NCI-H446 (cell line): ENCODE results near the gene PATE2.

Experiments used
- DNase-seq, 2 experiments: peaks; one replicate each; lab custom pipeline; 2025; lab: John Stamatoyannopoulos, UW

PATE2 gene

GRCh38 chr11:125778728-125779127 lies at the start of gene PATE2:
PATE2 (minus strand) TSS chr11:125778828; CDS start chr11:125778773, 55 bp downstream.
- DNase-seq: no peak

GRCh38 chr11:125807909-125808308 lies 29.3 kb upstream of the PATE2 start:
- peak; percentile 7 to 58 for DNase-seq

GRCh38 chr11:125802387-125802786 lies 23.8 kb upstream of the PATE2 start:
- no peak for DNase-seq

GRCh38 chr11:125799808-125800207 lies 21.2 kb upstream of the PATE2 start:
- no peak for DNase-seq

GRCh38 chr11:125797641-125798040 lies 19.0 kb upstream of the PATE2 start:
- no peak for DNase-seq

- DNase-seq: no peak
Measured at GRCh38 chr11:125790825-125791224, 12.2 kb upstream of the PATE2 start.

- DNase-seq: no peak
Measured at GRCh38 chr11:125787827-125788226, 9.2 kb upstream of the PATE2 start, which contains the start of gene PATE3. PATE3 (plus strand) TSS chr11:125788127; CDS start chr11:125788152, 25 bp downstream.

GRCh38 chr11:125784678-125785077 lies 6.0 kb upstream of the PATE2 start:
- no peak for DNase-seq

GRCh38 chr11:125777309-125777708 lies 1.3 kb downstream of the PATE2 start:
- DNase-seq: no peak

GRCh38 chr11:125773516-125773915 lies 5.1 kb downstream of the PATE2 start:
- no peak for DNase-seq

GRCh38 chr11:125772834-125773505 lies 5.7 kb downstream of the PATE2 start:
- DNase-seq: no peak

- no peak for DNase-seq
Measured at GRCh38 chr11:125770583-125770982, 8.0 kb downstream of the PATE2 start.

- no peak for DNase-seq
Measured at GRCh38 chr11:125768336-125769046, 10.1 kb downstream of the PATE2 start.

GRCh38 chr11:125766251-125766650 lies 12.4 kb downstream of the PATE2 start:
- no peak for DNase-seq

- DNase-seq: no peak
Measured at GRCh38 chr11:125763483-125763882, 15.1 kb downstream of the PATE2 start.

GRCh38 chr11:125762445-125762844 lies 16.2 kb downstream of the PATE2 start:
- DNase-seq: no peak

GRCh38 chr11:125756050-125756449 lies 22.6 kb downstream of the PATE2 start:
- no peak for DNase-seq

GRCh38 chr11:125750629-125751028 lies 28.0 kb downstream of the PATE2 start:
- no peak for DNase-seq

GRCh38 chr11:125745979-125746378 lies 32.6 kb downstream of the PATE2 start, which contains the start of gene PATE1:
PATE1 (plus strand) TSS chr11:125746279; CDS start chr11:125746305, 26 bp downstream.
- DNase-seq: no peak

GRCh38 chr11:125743681-125744080 lies 34.9 kb downstream of the PATE2 start:
- no peak for DNase-seq

- no peak for DNase-seq
Measured at GRCh38 chr11:125740617-125741016, 38.0 kb downstream of the PATE2 start.

- DNase-seq: no peak
Measured at GRCh38 chr11:125728969-125729368, 49.7 kb downstream of the PATE2 start.
